Adrenal gland (tissue), 12 donors: ENCODE data around the gene UBL3. TPM values are rescaled to one million over a fixed set of nuclear protein-coding genes. Genes with fewer than 3 reads are reported as not detected.

Experiments
- DNase-seq, 7 donors: peaks; one replicate each; pipeline ENCODE4 v3.0.0-alpha.2; 2019 to 2020
- H3K27ac ChIP-seq, 5 donors: fragments of 200-600 bp; sonication (generic) in 4 of 5; 1 replicate in 3 of 5; 2 replicates in 2 of 5; pipeline versions ENCODE4 v1.5.1 to v1.8.0; 2016 to 2020; ENCODE audit warnings: mild to moderate bottlenecking in 1 of 5
- H3K27me3 ChIP-seq: fragments of 200-600 bp; 2 replicates; pipeline ENCODE4 v1.8.0; 2021
- H3K36me3 ChIP-seq, 2 donors: fragments of 200-600 bp; replicated peaks in 1 of 2; 1 replicate in 1 of 2; 2 replicates in 1 of 2; pipeline versions ENCODE4 v1.5.1 to v1.8.0; 2018 to 2022
- H3K4me1 ChIP-seq, 2 donors: fragments of 200-600 bp; replicated peaks in 1 of 2; 1 replicate in 1 of 2; 2 replicates in 1 of 2; pipeline versions ENCODE4 v1.5.1 to v1.8.0; 2018 to 2021
- H3K4me3 ChIP-seq, 4 donors: fragments of 200-600 bp; sonication (generic) in 3 of 4; one replicate each; pipeline ENCODE4 v1.5.1; 2016 to 2018
- H3K9me3 ChIP-seq, 3 donors: fragments of 200-600 bp; sonication (generic) in 1 of 3; replicated peaks in 1 of 3; 1 replicate in 2 of 3; 2 replicates in 1 of 3; pipeline versions ENCODE4 v1.5.1 to v1.8.0; 2016 to 2021
- CTCF ChIP-seq, 6 experiments: fragments of 450-650 bp in 4 of 6; fragments of 200-600 bp in 2 of 6; sonication (generic) in 1 of 6; IDR thresholded peaks; 1 replicate in 5 of 6; 2 replicates in 1 of 6; pipeline versions ENCODE4 v1.5.1 to v1.8.0; 2016 to 2021; ENCODE audit warnings: antibody characterized with exemption in 6 of 6, mild to moderate bottlenecking in 2 of 6, moderate library complexity in 1 of 6
- POLR2A ChIP-seq, 2 donors: fragments of 450-650 bp; IDR thresholded peaks; one replicate each; pipeline ENCODE4 v1.6.1; 2017; ENCODE audit warnings: antibody characterized with exemption in 2 of 2, mild to moderate bottlenecking in 2 of 2, moderate library complexity in 1 of 2
- WGBS, 4 donors: extraction: QIAGEN DNeasy Blood & Tissue Kit in 2 of 4; methylation state at CpG; one replicate each; pipeline versions ENCODE4 v1.1.5 to v1.1.7; 2013 to 2017; 5-methylcytosine and 5-hydroxymethylcytosine counted together
- intact Hi-C, 2 donors: fragments of 100-400 bp; cut with DNase I; formaldehyde crosslinking; loops; one replicate each; pipeline versions ENCODE4 v1.14.1 to v1.15.0; 2022 to 2023
- polyA plus RNA-seq, 3 donors: library from polyadenylated mRNA; stranded (reverse); fragments of 200-250 nt in 2 of 3; fragments of 350-450 nt in 1 of 3; fragmentation: Illumina TruSeq in 1 of 3; extraction: RNeasy Lipid Tissue Mini Kit (QIAGEN cat#74804) in 1 of 3; gene quantifications; one replicate each; pipeline ENCODE4 v1.2.3, GENCODE V29; 2013 to 2014
- total RNA-seq, 9 donors: library from RNA; depleted of rRNA in 4 of 9; stranded (reverse); fragments of >200 nt in 4 of 9; fragments of 120-200 nt in 1 of 9; fragmentation: NEBNext Ultra II Directional in 1 of 9; extraction: Animal tissue kit (Norgen Biotek cat#: 25700) in 1 of 9; gene quantifications; one replicate each; pipeline versions ENCODE4 v1.1.0 to v1.2.4, GENCODE V29; 2013 to 2023
- donor health status: healthy with polysubstance abuse.
- donor health status: Bipolar disorder and iron deficiency.
- donor health status: DM: yes; HTN: yes; CAD: no.
- donor health status: DM: no; HTN: no; CAD: no.
- donor health status: DM: no; HTN: no; CAD: no.
- donor health status: DM: yes; HTN: yes; CAD: no.

Gene UBL3
- total and polyA plus RNA-seq, 12 donors, result 7.7 to 41.5 (median 24.3) TPM

- Histone ChIP-seq H3K27ac (no peak overlapping the region), H3K9me3 (no peaks in the 10 kb centered on the region), H3K27me3 (no peaks in the 10 kb centered on the region), H3K36me3 (no peaks in the 10 kb centered on the region), H3K4me3 (no peak overlapping the region), H3K4me1 (no peaks in the 10 kb centered on the region)
- no peak for DNase-seq
- intact Hi-C loops, result no loop called here
- TF ChIP-seq POLR2A (IDR thresholded peaks at IDR 0.05) (no peak), CTCF (IDR thresholded peaks at IDR 0.05) (no peak)
- 74 to 88% (median 80%) methylated on average over 2 of the region's 2 CpGs for WGBS, 4 donors
These were observed 93.9 kb downstream of the UBL3 start for GRCh38 chr13:29756506-29756905.

GRCh38 chr13:29754473-29754806, 96.0 kb downstream of the UBL3 start:
- WGBS, 4 donors, result 82 to 94% (median 91%) methylated on average over 4 of the region's 4 CpGs
- Histone ChIP-seq H3K4me3 (no peak overlapping the region), H3K36me3 (no peaks in the 10 kb centered on the region), H3K9me3 (no peaks in the 10 kb centered on the region), H3K4me1 (no peaks in the 10 kb centered on the region), H3K27ac (no peak overlapping the region), H3K27me3 (no peaks in the 10 kb centered on the region)
- TF ChIP-seq CTCF (IDR thresholded peaks at IDR 0.05) (no peak), POLR2A (IDR thresholded peaks at IDR 0.05) (no peak)
- intact Hi-C loops, result no loop called here
- peak in 3 of 7 donors; percentile 12 to 19 (median 16) for DNase-seq

- no peak overlapping the region for H3K27ac ChIP-seq
- H3K36me3 ChIP-seq, result no peaks in the 10 kb centered on the region
- WGBS, 4 donors, result 74 to 82% (median 78%) methylated on average over 10 of the region's 10 CpGs
- H3K4me1 ChIP-seq, result no peaks in the 10 kb centered on the region
- no peak overlapping the region for H3K4me3 ChIP-seq
- H3K27me3 ChIP-seq, result no peaks in the 10 kb centered on the region
- TF ChIP-seq CTCF (IDR thresholded peaks at IDR 0.05) (no peak), POLR2A (IDR thresholded peaks at IDR 0.05) (no peak)
- no peak for DNase-seq
- intact Hi-C loops, result no loop called here
- no peaks in the 10 kb centered on the region for H3K9me3 ChIP-seq
These were observed 96.6 kb downstream of the UBL3 start for GRCh38 chr13:29753618-29754472.

GRCh38 chr13:29752175-29752574, 98.2 kb downstream of the UBL3 start:
- H3K27me3 ChIP-seq, result no peaks in the 10 kb centered on the region
- WGBS, 4 donors, result 77 to 84% (median 81%) methylated on average over 4 of the region's 4 CpGs
- H3K4me1 ChIP-seq, result no peaks in the 10 kb centered on the region
- H3K36me3 ChIP-seq, result no peaks in the 10 kb centered on the region
- H3K4me3 ChIP-seq, result no peak overlapping the region
- no peak for TF ChIP-seq CTCF (IDR thresholded peaks at IDR 0.05)
- TF ChIP-seq POLR2A (IDR thresholded peaks at IDR 0.05), result no peak
- H3K9me3 ChIP-seq, result no peaks in the 10 kb centered on the region
- H3K27ac ChIP-seq, result no peak overlapping the region
- no peak for DNase-seq
- intact Hi-C loops, result no loop called here
